HEK293 (cell line): ENCODE results near the gene TMEM234.

Experiments used
- CTCF ChIP-seq: fragments of 450-650 bp; formaldehyde crosslinking; IDR thresholded peaks from 2 replicates; pipeline ENCODE4 v1.5.1; 2016; ENCODE audit warnings: missing biosample characterization, missing genetic modification characterization
- OSR2 ChIP-seq: fragments of 450-650 bp; formaldehyde crosslinking; IDR thresholded peaks from 2 replicates; pipeline ENCODE4 v1.5.1; 2016; ENCODE audit warnings: missing biosample characterization, missing genetic modification characterization
- ZNF280D ChIP-seq: fragments of 450-650 bp; formaldehyde crosslinking; IDR thresholded peaks from 2 replicates; pipeline ENCODE4 v1.5.1; 2016; ENCODE audit warnings: missing biosample characterization, missing genetic modification characterization
- ZNF391 ChIP-seq: fragments of 450-650 bp; formaldehyde crosslinking; IDR thresholded peaks from 2 replicates; pipeline ENCODE4 v1.5.1; 2016; ENCODE audit warnings: low read depth, missing biosample characterization, missing genetic modification characterization, borderline replicate concordance

GRCh38 chr1:32186077-32186476 lies 36.1 kb downstream of the TMEM234 start:
- TF ChIP-seq ZNF391 (tag by site-specific recombination) (no peak), CTCF (tag by site-specific recombination) (no peak), ZNF280D (no peak), OSR2 (tag by site-specific recombination) (no peak)
